GM11168 (cell line): ENCODE measurements around the gene ACVR1B.

ENCODE experiments used
- in situ Hi-C: fragments of 300-500 bp; cut with MboI; formaldehyde crosslinking; loops from one replicate; pipeline ENCODE4 v1.12.0; 2022; ENCODE audit warnings: low sequenced_read_pairs; ENCODE audit not compliant: unreplicated experiment

Gene ACVR1B

DNA sequence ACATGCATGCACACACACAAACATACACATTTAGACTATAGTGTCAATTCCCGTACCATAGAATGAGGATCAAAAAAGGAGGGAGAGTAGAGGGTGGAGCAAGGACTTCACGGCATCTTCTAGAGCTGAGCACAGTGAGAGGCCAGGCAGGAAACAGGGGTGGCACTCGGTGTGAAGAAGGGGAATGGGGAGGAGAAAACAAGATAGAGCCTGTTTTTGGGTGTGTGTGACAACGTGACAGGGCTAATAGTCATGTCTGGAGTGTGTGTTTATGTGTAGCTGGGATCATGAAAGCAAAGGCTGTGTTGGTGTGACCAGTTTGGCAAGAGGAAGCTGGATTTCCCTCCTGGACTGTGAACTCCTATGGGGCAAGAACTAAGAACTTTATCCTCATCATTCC is 9.9 kb upstream of the ACVR1B start:
- in situ Hi-C loops: no loop called here

DNA sequence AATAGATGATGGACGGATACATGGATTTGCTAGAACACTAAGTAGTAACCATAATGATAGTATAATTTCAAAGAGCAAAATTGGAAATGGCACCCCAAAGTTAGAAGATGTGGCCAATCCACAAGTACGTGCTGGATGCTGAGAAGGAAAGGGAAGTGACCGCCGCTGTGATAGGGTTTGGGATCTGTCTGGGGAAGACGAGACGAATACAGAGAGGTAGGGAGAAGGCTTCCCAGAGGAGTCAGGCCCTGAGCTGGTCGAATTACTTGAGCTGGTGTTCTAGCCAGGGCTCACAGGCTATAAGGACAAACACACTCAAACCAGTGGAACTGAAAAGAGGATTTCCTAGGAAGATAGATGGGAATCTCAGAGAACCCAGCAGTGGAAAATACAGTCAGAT is 9.4 kb upstream of the ACVR1B start:
- in situ Hi-C loops: no loop called here

DNA sequence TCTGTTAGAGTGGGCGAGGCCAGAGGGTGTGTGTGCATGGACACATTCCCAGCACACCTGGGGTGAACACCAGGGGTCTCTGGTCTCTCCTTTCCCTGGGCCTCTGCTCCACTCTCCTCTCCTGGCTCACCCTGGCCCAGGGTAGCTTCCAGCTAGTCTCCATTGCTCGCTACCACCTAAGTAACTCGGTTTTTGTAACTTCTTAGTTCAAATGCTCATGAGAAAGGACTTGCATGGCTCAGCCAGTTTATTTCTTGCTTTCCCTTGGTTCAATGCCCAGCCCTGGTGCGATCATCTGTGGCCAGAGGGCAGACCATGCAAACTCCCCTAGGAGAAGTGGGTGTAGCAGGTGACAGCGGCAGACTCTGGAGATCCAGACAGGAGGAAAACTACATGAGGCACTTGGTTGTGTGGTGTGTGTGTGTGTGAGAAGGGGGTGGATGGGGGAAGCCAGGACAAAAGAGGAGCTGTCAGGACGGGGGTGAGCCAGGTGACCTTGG is 8.9 kb upstream of the ACVR1B start:
- in situ Hi-C loops: no loop called here

DNA sequence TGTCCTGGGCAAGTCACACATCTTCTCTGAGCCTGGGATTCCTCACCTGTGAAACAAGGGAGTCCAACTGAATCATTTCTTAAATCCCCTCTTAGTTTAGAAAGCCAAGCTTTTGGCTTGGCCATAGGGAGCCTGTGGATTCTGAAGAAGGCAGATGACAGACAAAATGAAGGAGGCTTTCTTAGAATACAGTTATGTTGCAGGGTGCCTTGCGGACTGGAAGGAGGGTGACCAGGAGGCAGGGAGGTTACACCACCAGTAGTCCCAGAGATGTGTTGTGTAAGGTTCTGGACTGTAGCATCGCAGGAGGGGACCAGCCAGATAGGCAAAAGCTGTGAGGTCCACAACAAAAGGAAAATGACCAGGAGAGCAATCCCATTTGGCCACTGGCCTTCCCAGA is 8.2 kb upstream of the ACVR1B start:
- in situ Hi-C loops: no loop called here

DNA sequence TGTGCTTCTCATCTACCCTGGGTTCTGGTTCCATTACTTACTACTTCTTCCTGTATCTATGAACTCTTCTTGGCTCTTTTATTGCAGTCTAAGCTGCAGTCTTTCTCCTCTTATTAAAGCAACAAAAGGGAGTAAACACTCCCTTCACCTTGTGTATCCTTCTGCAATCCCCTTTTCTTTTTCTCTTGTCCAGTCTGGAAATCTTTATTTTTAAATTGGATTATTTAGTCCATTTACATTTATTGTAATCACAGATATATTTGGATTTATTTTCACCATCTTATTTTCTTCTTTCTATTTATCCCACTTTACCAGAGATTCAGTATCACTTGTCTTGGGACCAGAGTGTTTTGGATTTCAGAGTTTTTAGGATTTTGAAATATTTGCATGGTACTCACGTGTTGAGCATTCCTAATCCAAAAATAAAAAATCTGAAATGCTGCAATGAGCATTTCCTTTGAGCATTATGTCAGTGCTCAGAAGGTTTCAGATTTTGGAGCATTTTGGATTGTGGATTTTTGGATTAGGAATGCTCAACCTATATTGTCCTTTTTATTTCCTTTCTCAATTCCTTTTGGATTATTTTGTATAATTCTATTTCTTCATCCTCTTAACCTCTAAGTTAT is 6.8 kb upstream of the ACVR1B start:
- in situ Hi-C loops: no loop called here

DNA sequence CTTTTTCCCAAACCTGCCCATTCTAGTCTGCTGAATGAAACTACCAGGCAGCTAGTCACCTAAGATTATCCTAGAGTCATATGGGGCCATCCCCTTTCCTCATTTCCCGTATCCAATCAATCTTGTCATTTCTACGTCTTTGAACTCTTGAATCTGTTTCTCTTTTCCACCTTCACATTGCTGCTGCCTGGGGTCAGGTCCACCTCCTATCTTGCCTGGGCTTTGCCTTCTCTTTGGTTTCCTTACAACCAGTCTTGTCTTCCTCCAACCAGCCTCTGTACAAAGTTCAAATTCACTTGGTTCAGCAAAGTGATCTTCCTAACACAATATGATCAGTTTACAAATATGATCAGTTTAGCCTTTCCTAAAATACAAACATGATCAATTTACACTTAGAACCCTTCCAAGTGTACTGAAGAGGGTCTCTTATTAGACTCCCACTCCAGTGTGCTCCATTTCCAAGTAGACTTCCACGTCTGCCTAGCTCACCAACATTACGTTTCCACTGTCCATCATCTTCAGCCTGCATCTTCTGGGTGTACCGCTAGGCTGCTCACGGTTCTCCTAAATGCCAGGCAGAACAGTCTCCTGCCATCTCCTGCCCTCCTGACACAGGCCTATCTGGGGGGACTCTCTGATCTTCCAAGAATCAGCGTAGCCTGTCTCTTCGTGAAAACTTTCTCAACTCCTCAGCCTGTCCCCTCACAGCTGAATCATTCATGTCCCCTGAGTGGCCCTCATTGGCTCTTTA is 4.1 kb upstream of the ACVR1B start:
- in situ Hi-C loops: no loop called here

DNA sequence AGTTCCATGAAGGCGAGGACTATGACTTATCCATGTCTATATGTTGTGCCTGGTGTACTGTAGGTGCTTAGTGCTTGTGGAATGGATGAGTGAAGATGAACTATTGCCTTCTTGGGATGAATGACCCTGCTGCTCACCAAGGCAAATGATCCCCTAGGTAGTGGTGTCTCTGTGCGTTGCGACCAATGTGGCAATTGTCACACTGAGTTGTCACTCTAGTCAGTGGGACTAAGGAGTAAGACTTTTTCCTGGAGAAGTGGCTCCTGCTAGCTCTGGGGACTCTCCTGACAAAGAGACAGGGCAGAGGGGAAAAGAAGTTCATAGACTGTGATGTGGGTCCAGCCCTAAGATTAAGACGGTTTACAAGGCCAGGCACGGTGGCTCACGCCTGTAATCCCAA is 3.4 kb upstream of the ACVR1B start:
- in situ Hi-C loops: no loop called here

DNA sequence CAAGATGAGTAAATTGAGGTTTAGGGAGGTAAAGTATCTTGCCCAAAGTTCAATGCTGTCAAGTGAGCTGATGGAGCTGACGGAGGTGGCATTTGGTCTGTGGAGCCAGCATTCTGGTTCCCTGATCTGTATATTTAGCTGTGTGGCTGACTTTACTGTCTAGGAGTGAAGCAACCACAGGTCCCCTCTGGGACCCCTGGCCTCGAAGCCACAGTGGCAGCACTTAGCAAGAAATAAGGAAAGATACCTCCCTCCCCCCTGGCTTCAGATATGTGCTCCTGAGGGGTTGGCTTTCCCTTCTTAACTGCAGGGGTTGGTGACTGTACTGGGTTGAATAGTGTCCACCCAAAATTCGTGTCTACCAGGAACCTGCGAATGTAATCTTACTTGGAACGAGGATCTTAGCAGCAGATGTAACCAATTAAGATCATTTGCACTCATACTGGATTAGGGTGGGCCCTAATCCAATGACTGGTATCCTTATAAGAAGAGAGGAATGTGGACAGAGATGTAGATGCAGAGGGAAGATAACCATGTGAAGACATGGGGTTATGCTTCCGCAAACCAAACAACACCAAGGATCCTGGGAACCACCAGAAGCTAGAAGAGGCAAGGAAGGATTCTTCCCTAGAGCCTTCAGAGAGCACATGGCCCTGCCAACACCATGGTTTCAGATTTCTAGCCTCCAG is 2.0 kb upstream of the ACVR1B start:
- in situ Hi-C loops: no loop called here

DNA sequence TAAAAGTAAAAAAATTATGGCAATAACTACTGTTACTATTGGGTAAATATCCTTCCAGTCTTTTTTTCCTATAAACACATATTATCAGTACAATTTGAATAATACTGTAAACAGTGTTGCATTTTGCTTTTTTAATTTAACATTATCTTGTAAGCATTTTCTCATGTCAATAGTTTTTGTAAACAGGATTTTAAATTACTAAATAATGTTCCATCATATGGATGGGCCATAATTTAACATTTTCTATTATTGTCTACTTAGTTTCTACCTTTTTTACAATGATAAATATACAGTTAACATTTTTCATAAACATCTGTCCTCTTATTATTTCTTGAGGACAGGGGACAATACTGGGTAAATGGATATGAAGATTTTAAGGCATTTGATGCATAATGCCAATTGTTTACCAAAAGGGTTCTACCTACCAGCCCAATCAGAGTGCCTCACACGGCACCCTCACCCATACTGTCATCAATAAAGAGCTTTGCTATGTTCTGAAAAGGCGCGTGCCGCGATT is 759 bp upstream of the ACVR1B start:
- in situ Hi-C loops: no loop called here

DNA sequence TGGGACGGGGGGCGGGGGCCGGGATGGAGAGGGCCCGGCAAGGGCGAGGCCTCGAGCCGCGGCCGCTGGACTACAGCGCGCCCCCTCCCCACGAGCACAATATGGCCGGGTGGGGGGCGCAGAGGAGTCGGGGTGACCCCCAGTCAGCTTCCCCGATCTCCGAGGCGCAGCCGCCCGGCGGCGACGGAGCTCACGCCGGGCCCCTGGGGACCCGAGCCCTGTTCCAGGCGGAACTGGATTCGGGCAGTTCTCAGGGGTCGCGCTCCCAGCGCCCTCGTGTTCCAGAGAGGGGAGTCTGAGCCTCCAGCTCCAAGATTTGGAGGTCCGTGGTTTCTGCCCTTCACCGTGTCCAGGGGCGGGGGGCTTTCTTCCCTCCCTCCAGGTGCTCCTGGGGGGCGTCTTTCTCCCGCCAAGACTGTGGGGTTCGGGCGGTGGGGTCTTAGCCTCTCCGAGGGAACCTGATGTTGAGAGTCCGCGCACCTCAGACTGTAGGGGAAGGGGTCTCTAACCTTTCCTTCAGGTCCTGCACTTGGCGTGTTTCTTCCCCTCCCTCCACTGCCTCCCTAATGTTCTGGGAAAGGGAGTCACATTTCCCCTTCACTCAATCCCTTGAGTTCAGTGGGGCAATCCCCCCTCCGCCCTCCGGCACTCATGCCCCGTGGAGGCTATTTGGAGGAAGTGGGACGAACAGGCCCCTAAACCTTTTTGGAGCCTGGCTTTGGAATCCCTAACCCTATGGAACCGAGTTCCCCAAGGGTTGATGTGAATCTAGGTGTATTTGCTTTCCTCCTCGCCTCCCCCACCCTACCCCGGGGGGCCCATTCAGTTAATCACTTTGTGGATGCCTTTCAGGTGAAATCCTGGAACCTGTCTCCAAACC is 584 bp downstream of the ACVR1B start:
- in situ Hi-C loops: no loop called here

DNA sequence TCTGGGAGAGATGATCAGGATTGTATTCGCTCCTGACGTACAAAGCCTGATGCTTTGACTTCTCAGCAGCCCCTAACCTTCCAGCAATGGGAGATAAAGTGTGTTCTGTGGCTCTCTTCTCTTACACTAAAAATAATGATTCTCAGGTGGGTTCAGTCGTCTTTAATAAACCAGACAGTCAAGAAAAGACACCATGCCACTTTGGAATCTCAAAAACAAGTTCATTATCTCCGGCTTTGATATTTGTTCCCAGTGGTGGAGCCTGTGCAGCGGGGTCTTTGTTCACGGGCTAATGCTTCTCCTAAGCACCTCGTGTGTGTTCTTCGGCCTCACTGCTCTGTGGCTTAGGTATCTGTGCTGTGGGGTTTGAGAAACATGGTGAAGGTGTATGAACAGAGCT is 1.6 kb downstream of the ACVR1B start:
- in situ Hi-C loops: no loop called here

DNA sequence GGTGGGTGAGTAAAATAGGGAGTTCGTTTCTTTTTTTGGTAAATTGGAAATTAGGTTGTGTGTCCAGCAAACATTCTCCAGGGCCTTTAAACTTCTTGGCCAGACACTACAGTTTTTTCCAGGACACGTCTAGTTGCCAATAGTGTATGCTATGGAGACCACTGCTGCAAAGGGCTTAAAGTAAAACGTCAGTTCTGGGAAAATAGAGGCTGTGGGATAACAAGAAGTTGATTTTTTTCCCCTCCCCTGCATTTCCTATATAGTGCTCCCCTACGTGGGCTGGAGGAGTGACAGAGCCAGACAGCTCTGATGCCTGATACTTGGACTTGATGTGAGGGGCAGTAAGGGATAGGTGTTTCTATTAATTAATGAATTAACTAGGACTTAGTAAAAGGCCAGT is 2.4 kb downstream of the ACVR1B start:
- in situ Hi-C loops: no loop called here

DNA sequence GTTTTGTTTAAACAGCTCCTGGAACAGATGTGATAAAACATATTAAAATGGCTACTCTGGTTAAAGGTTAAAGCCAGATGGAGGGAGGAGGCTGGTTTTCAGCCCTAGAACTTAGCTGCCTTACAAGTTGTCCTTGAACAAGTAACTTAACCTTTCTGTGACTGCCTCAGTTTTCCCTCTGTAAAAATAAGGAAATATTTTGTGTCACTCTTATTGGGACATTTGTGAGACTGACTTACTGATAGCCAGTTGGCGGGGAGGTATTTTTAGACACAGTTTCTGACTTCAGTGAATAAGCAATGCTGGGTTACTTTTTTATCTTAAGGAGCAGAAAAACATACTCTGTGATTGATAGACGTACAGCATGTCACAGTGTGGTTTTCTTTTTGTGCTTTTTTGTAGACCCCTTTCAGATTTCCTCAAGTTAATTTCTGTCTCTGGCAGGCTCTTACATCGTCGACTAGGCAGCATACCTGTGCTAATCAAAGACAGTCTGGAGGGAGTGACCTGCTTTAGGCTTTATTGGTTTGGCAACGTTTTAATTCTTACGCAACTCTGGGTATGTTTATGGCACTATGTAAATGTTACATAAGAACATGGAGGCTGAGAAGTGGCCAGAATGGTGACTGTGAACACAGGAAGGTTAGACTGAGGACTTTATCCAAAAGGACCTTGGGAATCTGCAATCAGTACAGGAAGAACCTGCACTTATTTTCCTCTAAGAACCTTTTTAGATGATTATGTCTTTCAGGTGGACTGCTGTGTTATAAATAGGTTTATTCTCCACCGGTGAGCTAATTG is 3.3 kb downstream of the ACVR1B start:
- in situ Hi-C loops: no loop called here

DNA sequence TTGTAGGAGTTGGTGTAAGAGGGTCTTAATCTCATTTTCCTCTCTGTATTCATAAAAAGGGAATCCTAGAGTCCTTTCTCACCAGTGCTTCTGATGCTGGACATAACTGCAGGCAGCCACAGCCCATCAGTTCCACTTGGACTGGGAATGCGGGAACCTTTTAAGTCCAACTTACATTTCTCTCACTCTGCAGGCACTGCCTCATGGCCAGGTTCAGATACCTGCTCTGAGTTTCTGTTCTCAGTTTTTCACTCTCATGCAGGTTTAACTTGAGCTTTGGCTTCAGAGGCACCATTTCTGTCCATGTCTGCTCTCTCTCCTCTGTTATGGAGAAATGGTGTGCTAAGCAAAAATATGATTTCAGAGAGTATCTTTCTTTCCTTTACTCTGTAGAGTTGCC is 4.2 kb downstream of the ACVR1B start:
- in situ Hi-C loops: no loop called here

DNA sequence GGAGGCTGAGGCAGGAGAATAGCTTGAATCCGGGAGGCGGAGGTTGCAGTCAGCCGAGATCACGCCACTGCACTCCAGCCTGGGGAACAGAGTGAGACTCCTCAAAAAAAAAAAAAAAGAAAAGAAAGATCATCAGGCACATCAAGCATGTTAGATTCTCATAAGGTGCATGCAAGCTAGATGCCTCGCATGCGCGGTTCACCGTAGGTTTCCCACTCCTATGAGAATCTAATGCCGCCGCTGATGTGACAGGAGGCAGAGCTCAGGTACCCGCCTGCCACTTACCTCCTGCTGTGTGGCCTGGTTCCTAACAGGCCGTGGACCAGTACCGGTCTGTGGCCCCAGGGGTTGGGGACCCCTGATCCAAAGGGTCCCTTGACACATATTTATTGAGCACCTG is 7.0 kb downstream of the ACVR1B start:
- in situ Hi-C loops: no loop called here

DNA sequence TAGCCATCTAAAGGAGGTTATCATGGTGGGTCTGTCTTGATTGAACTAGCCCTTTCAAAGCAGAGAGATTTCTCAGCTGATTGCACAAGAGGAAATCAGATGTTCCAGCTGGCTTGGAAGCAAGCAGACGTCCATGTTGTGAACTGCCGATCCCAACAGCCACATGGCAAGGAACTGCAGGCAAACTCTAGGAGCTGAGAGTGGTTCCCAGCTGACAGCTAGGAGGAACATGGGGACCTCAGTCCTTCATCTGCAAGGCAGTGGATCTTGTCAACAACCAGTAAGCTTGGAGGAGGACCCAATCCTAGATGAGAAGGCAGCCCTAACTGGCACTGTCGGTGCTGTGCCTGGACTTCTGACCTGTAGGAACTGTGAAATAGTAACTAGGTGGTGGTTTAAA is 7.7 kb downstream of the ACVR1B start:
- in situ Hi-C loops: no loop called here

DNA sequence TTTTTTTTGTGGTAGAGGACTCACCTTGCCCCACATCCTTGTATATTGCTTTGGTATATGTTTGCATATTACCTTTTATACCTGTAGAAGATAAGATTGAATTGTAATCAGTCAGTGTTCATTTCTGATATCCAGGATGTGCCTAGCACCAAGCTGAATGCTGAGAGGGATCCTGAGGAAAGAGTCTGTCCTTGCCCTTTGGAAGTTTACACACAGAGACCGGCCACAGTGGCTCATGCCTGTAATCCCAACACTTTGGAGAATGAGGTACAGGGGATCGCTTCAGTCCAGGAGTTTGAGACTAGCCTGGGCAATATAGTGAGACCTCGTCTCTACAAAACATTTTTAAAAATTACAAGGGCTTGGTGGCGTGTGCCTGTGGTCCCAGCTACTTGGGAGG is 8.4 kb downstream of the ACVR1B start:
- in situ Hi-C loops: no loop called here

DNA sequence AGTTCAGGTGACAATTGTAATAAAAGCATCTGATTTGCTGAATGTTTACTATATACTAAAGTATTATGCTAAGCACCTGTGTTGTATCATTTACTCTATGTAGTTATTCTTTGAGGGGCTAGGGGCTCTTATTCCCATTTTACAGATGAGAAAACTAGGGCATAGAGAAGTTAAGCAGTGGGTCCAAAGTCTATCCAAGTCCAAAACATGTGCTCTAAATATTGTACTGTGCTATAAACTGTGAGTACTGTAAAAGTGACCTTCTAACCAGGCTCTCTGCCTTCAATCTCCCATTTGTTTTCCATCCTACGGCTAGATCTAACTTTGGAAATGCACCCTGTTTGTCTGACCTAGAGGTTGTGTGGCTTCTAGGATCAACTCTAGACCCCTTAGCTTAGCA is 9.0 kb downstream of the ACVR1B start:
- in situ Hi-C loops: no loop called here

DNA sequence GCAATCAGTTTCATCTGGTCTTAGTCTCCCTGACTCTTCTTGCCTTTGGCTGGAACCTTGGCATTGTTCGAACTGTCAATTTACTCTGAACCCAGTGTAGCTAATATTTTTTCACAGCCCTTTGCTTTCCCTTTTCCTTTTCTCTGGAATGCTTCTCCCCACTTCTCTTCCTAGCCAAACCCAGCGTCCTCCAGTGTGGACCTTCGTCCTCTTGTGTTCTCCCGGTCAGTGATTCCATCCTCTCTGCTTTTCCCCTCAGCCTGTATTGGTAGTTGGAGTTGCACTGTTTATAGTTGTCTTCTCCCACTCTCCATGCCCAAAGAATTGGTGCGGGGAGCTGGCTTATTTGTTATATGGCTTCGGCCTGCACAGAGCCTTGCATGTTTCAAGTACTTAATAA is 9.4 kb downstream of the ACVR1B start:
- in situ Hi-C loops: no loop called here

DNA sequence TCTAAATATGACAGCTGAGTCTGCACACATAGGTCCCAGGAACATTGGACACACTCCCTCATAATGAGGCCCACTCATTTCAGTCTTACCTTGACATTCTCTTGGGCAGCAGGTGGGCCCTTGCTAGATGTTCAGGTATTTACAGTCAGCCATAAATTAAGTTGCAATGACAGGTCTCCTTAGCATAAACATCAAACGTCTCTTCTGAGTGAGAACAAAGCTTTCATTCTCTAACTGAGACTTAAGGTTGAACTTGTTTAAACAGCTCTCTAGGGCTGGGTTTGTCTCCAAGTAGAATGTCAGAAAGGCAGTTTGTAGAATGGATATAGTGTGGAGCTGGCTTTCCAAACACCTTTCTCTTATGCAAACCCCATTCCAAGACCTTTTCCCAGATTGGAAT is 10.3 kb downstream of the ACVR1B start:
- in situ Hi-C loops: no loop called here
